NT2/D1 (cell line): ENCODE data around the gene DOK6.

Experiments
- DNase-seq: peaks from one replicate; pipeline ENCODE4 v3.0.0-alpha.2; 2011; ENCODE audit warnings: low read depth, low spot score
- H3K27me3 ChIP-seq: 2 replicates; pipeline ENCODE4 v1.6.0; 2011; ENCODE audit warnings: mild to moderate bottlenecking; ENCODE audit not compliant: insufficient read length, insufficient read depth
- H3K36me3 ChIP-seq: 2 replicates; pipeline ENCODE4 v1.6.1; 2011; ENCODE audit warnings: mild to moderate bottlenecking, low read length, mixed read lengths; ENCODE audit not compliant: insufficient read depth, insufficient read length
- H3K4me1 ChIP-seq: 2 replicates; pipeline ENCODE4 v1.5.1; 2011; ENCODE audit not compliant: insufficient read depth, insufficient read length
- H3K4me3 ChIP-seq: 2 replicates; pipeline ENCODE4 v1.5.1; 2011; ENCODE audit warnings: low read depth; ENCODE audit not compliant: insufficient read length
- H3K9ac ChIP-seq: 2 replicates; pipeline ENCODE4 v1.6.0; 2011; ENCODE audit warnings: low read depth; ENCODE audit not compliant: insufficient read length
- H3K9me3 ChIP-seq: 2 replicates; pipeline ENCODE4 v1.5.1; 2011; ENCODE audit warnings: mild to moderate bottlenecking, low read length; ENCODE audit not compliant: insufficient read depth
- SUZ12 ChIP-seq: IDR thresholded peaks from 2 replicates; pipeline ENCODE4 v1.6.1; 2011; ENCODE audit not compliant: insufficient read length, insufficient read depth; ENCODE audit errors: extremely low read depth
- YY1 ChIP-seq: IDR thresholded peaks from 2 replicates; pipeline ENCODE4 v1.6.1; 2011; ENCODE audit not compliant: insufficient read length, insufficient read depth
- ZNF274 ChIP-seq: IDR thresholded peaks from 2 replicates; pipeline ENCODE4 v1.6.1; 2011; ENCODE audit warnings: mild to moderate bottlenecking, low read depth, low read length

The DOK6 gene

GRCh38 chr18:69880083-69880482 lies 479.4 kb downstream of the DOK6 start:
- no peaks in the 10 kb centered on the region for H3K4me1 ChIP-seq
- H3K36me3 ChIP-seq: no peaks in the 10 kb centered on the region
- no peaks in the 10 kb centered on the region for H3K27me3 ChIP-seq
- DNase-seq: no peak
- H3K9me3 ChIP-seq: peaks cover 6% of the 10 kb centered on the region; the same call in 1 of the 2 replicates
- H3K9ac ChIP-seq: no peak overlapping the region
- no peak overlapping the region for H3K4me3 ChIP-seq
- TF ChIP-seq ZNF274: no peak
- TF ChIP-seq YY1: no peak
- TF ChIP-seq SUZ12: no peak

- no peaks in the 10 kb centered on the region for H3K4me1 ChIP-seq
- H3K4me3 ChIP-seq: no peak overlapping the region
- no peak overlapping the region for H3K9ac ChIP-seq
- peaks cover 6% of the 10 kb centered on the region; the same call in 1 of the 2 replicates for H3K9me3 ChIP-seq
- no peak for DNase-seq
- TF ChIP-seq SUZ12 (no peak), ZNF274 (no peak), YY1 (no peak)
- no peaks in the 10 kb centered on the region for H3K36me3 ChIP-seq
- H3K27me3 ChIP-seq: no peaks in the 10 kb centered on the region
Observed at GRCh38 chr18:69882965-69883668, 482.4 kb downstream of the DOK6 start.

GRCh38 chr18:69883781-69884180 lies 483.1 kb downstream of the DOK6 start:
- H3K9ac ChIP-seq: no peak overlapping the region
- no peaks in the 10 kb centered on the region for H3K9me3 ChIP-seq
- no peak for TF ChIP-seq SUZ12
- TF ChIP-seq YY1: no peak
- H3K4me1 ChIP-seq: no peaks in the 10 kb centered on the region
- H3K4me3 ChIP-seq: no peak overlapping the region
- H3K36me3 ChIP-seq: no peaks in the 10 kb centered on the region
- H3K27me3 ChIP-seq: no peaks in the 10 kb centered on the region
- no peak for DNase-seq

- Histone ChIP-seq H3K27me3 (no peaks in the 10 kb centered on the region), H3K36me3 (no peaks in the 10 kb centered on the region), H3K9me3 (no peaks in the 10 kb centered on the region), H3K4me1 (no peaks in the 10 kb centered on the region), H3K9ac (no peak overlapping the region), H3K4me3 (no peak overlapping the region)
- no peak for TF ChIP-seq ZNF274
- TF ChIP-seq YY1: no peak
- TF ChIP-seq SUZ12: no peak
- DNase-seq: no peak
Observed at GRCh38 chr18:69885355-69885754, 484.7 kb downstream of the DOK6 start.

- DNase-seq: no peak
- Histone ChIP-seq H3K27me3 (no peaks in the 10 kb centered on the region), H3K9ac (no peak overlapping the region), H3K36me3 (no peaks in the 10 kb centered on the region), H3K4me3 (no peak overlapping the region), H3K9me3 (no peaks in the 10 kb centered on the region), H3K4me1 (no peaks in the 10 kb centered on the region)
- TF ChIP-seq SUZ12 (no peak), YY1 (no peak), ZNF274 (no peak)
Observed at GRCh38 chr18:69885841-69886531, 485.3 kb downstream of the DOK6 start.

- TF ChIP-seq SUZ12 (no peak), YY1 (no peak), ZNF274 (no peak)
- no peaks in the 10 kb centered on the region for H3K27me3 ChIP-seq
Observed at GRCh38 chr18:69887256-69887655, 486.6 kb downstream of the DOK6 start.

GRCh38 chr18:69889009-69889408 lies 488.3 kb downstream of the DOK6 start:
- TF ChIP-seq ZNF274 (no peak), YY1 (no peak), SUZ12 (no peak)
- no peak overlapping the region for H3K4me3 ChIP-seq
- H3K4me1 ChIP-seq: no peaks in the 10 kb centered on the region
- no peaks in the 10 kb centered on the region for H3K27me3 ChIP-seq
- H3K36me3 ChIP-seq: no peaks in the 10 kb centered on the region
- H3K9me3 ChIP-seq: no peaks in the 10 kb centered on the region
- H3K9ac ChIP-seq: no peak overlapping the region
- DNase-seq: no peak

More at GRCh38 chr18:69887256-69887655, 486.6 kb downstream of the DOK6 start:
- no peak for DNase-seq
- no peaks in the 10 kb centered on the region for H3K36me3 ChIP-seq
- H3K4me3 ChIP-seq: no peak overlapping the region
- H3K9me3 ChIP-seq: no peaks in the 10 kb centered on the region
- H3K9ac ChIP-seq: no peak overlapping the region
- no peaks in the 10 kb centered on the region for H3K4me1 ChIP-seq
